GM19099 (cell line): ENCODE data around the gene BACH1.

Experiments used
- POLR2A ChIP-seq: IDR thresholded peaks from 3 replicates; pipeline ENCODE4 v1.6.1; 2011; ENCODE audit warnings: low read depth; ENCODE audit not compliant: insufficient read length; ENCODE audit errors: extremely low read depth

Gene BACH1

DNA sequence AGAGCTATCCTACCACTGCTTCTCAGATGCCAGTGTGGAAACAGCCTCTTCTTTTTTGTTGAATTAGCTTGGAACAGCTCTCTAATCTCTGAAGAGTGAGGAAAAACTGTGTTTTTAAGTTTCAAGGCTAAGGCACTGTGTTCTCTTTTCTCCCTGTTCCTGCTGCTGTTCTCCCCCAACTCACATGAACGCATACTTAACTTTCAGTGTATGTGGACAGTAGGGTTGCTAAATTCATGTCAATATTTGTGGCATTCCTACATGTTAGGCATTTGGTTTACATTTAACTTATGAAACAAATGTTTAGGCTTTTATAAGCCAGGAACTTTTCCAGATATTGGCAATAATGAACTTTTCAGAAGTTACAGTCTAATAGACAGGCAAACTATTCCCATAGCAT, 6.8 kb downstream of the BACH1 start:
- no peak for TF ChIP-seq POLR2A

DNA sequence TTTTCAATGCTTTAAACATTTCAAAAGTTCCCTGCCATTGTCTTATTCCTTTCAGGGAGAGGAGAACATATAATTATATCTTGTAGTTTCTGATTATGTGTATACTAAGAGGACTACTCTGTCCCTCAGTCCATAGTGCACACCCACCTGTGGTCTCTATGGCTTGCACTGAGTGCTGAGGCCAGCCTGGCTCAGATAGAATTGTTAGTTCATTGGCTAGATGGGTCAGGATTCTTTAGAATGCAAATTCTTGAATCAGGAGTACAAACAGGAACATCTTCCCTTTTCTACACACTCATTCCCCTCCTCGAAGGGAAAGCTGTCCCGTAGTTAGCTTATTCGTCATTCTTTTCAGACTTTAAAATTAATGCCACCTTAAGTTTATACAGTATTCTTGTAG, 8.2 kb downstream of the BACH1 start:
- TF ChIP-seq POLR2A, result no peak

DNA sequence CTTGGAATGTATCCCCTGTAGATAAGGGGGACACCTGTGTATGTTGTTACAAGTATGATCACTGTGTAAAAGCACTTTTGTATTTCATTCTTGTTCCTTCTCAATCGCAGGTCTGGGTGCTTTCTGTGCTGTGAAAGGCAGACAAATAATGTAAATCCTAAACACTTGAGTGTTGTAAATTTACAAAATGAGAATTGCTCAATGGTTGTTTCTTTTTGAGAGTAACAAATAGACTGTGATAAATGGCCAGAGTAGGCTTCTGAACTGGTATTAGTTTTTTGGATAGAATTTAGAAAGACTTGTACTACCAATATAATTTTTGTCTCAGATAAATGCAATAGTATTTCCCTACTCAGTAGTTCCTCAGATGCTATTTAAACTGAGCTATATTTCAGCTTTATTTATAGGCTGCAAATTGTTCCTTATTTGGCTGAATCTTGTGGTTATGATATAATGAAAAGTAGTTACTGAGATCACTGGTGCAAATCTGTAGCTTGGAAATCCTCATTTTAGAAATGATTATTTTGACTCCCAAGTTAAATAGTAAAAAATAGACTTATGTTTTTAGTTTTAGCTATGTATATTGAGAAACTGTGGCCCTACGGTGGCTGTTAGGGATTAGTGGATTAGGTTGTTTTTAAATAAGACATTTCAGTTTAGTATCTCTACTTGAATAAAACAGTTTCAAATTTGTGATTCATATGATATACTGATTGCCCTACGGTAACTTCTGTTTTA, 9.2 kb downstream of the BACH1 start:
- TF ChIP-seq POLR2A, result no peak

DNA sequence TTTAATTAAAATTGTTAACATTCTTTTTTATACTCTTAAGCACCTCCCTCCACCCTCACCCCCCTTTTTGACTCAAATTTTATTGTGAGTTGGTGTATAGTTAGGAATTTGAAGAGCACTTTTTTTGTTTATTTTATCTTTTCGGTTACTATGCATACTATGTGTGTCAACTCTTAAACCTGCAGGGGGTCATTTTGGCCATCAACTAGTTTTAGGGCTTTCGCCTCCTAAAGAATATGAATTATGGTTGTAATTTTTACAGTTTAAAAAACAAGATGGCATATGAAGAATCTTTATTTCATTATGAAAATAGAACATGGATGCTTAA, 9.7 kb downstream of the BACH1 start:
- TF ChIP-seq POLR2A, result no peak

DNA sequence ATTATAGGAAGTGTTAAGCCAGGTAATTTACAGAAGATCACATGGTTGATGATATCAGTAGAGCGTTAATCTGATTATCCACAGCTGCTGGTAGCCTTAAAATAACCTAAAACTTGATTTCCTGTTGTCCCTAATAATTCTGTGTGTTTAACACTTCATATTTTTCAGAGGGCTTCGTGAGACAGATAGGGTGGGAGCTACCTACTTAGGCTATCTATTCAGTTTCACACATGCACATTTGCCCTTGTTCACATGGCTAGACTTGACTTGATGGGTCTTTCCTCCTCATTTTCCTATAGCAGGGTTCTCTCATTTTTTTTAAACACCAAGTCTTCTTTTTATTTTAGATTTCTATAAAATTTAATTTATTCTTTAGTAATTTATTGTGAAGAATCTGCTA, 11.0 kb downstream of the BACH1 start:
- no peak for TF ChIP-seq POLR2A

DNA sequence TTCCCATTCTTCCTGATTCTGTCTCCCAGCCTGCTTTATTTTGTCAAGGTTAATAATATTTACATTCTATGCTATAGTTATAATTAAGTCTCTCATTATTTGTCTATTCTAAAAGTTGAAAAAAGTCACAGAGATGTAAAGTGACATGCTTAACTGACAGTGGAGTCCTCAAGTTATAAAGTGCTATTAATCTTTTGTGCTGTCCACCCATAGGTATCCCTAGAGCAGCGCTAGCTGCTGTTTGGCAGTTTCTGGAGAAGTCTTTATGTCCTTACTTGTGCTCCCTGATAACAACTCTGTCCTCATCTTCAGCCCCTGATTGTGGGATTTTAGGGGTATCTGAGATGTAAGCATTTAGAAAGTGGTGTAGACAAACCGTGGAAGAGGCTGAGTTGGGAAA, 13.1 kb downstream of the BACH1 start:
- TF ChIP-seq POLR2A, result no peak

DNA sequence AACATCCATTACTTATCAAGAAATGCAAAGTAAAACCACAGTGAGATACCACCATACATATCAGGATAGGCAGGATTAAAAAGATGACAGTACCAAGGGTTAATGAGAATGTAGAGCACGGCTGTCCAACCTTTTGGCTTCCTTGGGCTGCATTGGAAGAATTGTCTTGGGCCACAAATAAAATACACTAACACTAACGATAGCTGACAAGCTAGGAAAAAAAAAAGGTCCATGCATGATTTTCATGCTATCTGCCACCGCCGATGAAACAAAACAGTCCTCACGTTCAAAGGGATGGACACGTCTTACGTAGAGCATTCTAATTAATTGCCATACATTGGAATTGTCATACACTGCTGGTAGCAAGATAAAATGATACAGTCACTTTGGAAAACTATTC, 14.3 kb downstream of the BACH1 start:
- TF ChIP-seq POLR2A, result no peak

DNA sequence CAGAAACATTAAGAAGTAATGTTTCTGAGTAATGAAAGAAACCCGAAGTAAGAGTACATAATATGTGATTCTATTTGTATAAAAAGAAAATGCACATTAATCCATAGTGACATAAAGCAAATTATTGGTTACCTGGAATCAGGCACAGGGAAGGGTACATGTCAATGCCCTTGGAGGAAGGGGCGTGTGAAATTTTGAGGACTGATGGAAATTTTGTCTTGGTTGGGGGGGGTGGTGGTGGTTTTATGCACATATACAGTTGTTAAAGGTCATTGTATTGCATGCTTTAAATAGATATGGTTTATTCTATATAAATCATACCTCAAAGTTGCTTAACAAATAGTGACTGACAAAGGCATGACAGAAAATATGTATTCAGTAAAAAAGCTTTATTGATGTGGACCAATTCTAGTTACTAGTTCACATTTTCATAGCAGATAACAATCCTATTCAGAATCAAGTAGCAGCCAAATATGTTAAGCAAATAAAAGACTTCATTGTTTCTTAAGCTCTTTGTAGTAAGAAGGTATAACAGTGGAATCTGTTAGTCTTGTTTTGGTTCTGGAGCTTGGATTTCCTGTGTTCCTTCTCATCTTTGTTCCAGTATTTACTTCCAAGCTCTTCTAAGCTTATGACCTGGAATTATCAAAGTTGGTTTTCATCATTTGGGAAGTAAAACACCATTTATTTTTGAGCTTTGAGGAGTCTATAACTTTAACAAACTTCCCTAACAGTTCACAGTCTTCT, 15.1 kb downstream of the BACH1 start:
- TF ChIP-seq POLR2A, result no peak

DNA sequence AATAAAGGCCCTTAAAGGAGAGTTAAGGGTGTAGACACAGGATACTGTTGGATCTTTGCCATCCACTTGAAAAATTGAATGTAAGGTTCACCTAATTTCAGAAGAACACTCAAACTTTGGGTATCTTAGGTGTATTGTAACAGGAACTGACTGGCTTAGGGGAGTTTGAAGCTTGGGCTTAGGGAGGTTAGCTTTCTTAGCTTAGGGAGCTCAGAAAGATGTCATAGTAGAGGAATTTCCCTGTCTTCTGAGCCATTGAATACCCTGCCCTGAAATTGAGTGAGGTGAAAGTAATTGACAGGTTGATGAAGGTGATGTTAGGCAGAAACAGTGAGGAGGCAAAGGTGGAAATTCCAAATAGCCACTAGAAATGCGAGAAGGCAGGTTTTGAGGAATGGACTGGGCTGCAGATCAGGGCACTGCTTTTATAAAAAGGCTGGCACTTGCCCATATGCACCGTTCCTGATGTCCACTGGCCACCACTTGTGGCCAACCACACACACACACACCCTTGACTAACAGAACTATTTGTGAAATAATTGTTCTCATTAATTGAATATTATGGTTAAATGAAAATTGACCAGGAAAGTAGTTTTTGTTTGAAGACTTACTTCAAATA, 16.5 kb downstream of the BACH1 start:
- no peak for TF ChIP-seq POLR2A

DNA sequence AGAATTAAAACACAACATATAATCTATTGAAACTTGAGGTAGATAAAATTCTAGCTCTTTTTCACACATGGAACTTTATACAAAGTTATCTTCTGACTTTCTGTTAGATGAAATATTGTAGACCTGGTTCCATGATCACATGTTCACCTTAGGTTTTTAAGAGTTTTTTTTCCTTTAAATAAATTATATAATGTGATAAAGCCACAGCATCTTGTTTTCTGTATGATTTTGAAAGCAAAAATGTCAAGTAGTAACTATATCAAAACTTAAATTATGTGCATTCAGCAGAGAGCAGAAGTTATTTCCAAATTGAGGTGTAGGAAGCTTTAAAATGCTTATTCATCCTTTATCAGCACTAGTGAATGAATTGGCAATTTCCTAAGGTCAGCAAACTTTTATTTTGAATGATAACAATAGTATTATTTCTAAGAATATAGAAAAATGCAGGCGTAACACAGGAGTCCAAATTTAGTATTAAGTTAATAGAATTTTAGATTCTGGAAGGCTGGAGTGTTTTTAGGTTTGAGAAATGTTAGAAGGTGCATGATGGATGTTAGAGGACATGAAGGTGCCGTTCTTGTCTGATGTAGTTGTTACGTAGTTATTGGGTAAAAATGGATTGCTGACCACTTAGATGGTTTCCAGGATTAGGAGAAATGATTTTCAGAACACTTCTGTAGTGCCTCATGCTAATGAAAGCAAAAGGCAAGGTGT, 17.5 kb downstream of the BACH1 start:
- no peak for TF ChIP-seq POLR2A

DNA sequence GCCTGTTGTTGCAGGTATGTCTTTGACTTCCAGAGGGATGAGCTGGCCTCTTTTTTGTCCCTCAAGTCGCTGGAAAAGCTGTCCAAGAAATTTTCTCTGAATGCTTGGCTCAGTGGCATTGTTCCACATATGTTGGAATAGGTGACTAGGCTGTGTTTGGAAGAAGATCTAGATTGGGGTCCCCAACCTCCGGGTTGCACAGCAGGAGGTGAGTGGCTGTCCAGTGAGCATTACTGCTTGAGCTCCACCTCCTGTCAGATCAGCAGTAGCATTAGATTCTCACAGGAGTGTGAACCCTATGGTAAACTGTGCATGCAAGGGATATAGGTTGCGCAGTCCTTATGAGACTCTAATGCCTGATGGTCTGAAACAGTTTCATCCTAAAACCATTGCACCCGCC, 18.1 kb downstream of the BACH1 start:
- TF ChIP-seq POLR2A, result no peak

DNA sequence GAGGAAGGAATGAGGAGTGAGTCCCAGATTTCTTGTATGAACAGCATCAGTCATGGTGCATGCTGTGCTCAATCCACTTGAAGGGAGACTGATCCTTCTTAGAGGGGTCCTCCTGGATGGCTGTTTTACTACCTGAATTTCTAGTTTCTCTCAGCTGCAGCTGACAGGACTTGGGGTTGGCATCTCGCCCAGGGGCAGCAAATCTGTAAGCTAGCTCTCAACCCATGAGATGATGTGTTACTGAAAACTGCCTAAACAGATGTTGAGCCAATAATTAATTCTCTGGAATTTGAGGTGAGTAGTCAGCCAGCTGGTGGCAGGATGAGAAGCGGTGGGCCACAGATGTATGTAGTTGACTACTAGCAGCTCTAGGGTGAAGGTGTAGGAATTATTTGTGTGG, 19.6 kb downstream of the BACH1 start:
- TF ChIP-seq POLR2A, result no peak

DNA sequence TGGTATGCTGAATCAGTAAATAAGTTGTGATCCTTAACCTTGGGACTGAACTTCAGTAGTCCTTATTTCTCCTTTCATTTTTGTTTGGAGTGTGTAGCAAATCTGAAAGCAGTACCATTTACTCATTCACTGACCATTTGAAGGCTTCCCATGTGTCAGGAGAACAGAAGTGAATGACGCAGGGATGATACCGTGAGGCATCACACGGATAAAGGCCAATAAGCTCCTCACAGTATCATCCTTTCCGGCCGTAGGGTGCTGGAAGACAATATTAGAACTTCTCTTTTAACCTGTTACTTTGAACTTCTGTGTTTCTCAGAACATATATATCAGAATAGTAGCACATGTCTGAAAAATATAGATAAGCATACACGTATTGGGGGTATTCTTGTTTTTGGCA, 21.3 kb downstream of the BACH1 start:
- no peak for TF ChIP-seq POLR2A

DNA sequence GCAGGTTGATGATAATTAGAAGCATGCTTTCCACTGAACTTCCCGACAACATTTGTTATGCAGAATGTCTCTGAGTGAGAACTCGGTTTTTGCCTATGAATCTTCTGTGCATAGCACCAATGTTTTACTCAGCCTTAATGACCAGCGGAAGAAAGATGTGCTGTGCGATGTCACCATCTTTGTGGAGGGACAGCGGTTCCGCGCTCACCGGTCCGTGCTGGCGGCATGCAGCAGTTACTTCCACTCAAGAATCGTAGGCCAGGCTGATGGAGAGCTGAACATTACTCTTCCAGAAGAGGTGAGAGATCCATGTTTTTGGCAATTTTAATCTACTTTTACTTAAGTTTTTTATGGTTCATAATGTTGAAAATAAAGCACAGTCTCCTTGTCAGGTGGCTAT, 22.5 kb downstream of the BACH1 start:
- no peak for TF ChIP-seq POLR2A
